HepG2 (cell line): ENCODE measurements around the gene CAMK1D. TPM values are rescaled to one million over a fixed set of nuclear protein-coding genes. Genes with fewer than 3 reads are reported as not detected.

Experiments used
- ATAC-seq: fragments of 200-7000 bp; cut with Tn5 transposase; 3 replicates; pipeline ENCODE4 v1.9.1; 2020; ENCODE audit warnings: mild to moderate bottlenecking, moderate library complexity
- BruUV-seq: library from RNA; stranded (reverse); fragments of 400-500 nt; replicated peaks from 2 replicates; lab custom pipeline; 2021; lab: Mats Ljungman, UMichigan
- CTCF ChIA-PET: fragments of 300-600 bp; formaldehyde crosslinking; extraction: SDS; loops from one replicate; lab custom pipeline; 2021; ENCODE audit warnings: low total read pairs, inconsistent platforms, low intra/inter-chr PET ratio; lab: Yijun Ruan, JAX
- POLR2A ChIA-PET: fragments of 350-600 bp; sonication (Branson Sonifier 250); formaldehyde crosslinking; loops from one replicate; lab custom pipeline; 2020; ENCODE audit warnings: antibody characterized with exemption, inconsistent platforms; lab: Yijun Ruan, JAX
- DNase-seq: peaks from one replicate; pipeline ENCODE4 v3.0.0-alpha.2; 2015; ENCODE audit warnings: low spot score
- FAIRE-seq: peaks from 3 replicates; lab custom pipeline; 2011; peaks lifted over from hg19 to GRCh38; lab: Jason Lieb, UNC
- H2AFZ ChIP-seq: one replicate; pipeline ENCODE4 v1.6.1; 2011; ENCODE audit warnings: low read length, inconsistent platforms
- H3K27ac ChIP-seq: fragments of 300-600 bp; 3 replicates; pipeline ENCODE4 v1.8.0; 2011; ENCODE audit warnings: mixed run types, mild to moderate bottlenecking, mixed read lengths, low read length, inconsistent platforms; ENCODE audit not compliant: insufficient read depth; ENCODE audit errors: extremely low read length
- H3K27me3 ChIP-seq, 2 experiments: fragments of 200-600 bp in 1 of 2; 2 replicates in 1 of 2; 3 replicates in 1 of 2; pipeline versions ENCODE4 v1.6.0 to v1.8.0; 2011; ENCODE audit warnings: low read length in 2 of 2, mild to moderate bottlenecking in 2 of 2, moderate library complexity in 2 of 2, inconsistent platforms in 1 of 2; ENCODE audit not compliant: insufficient read depth in 2 of 2, control insufficient read depth in 1 of 2
- H3K36me3 ChIP-seq, 2 experiments: fragments of 200-600 bp in 1 of 2; replicated peaks in 1 of 2; 2 replicates in 1 of 2; 3 replicates in 1 of 2; pipeline versions ENCODE4 v1.5.1 to v1.8.0; 2011; ENCODE audit warnings: low read length in 2 of 2, inconsistent platforms in 1 of 2; ENCODE audit not compliant: insufficient read depth in 2 of 2, control insufficient read depth in 1 of 2
- H3K4me1 ChIP-seq: 2 replicates; pipeline ENCODE4 v1.5.1; 2012; ENCODE audit warnings: low read length, inconsistent platforms; ENCODE audit not compliant: insufficient read depth
- H3K4me2 ChIP-seq: 2 replicates; pipeline ENCODE4 v1.6.0; 2011; ENCODE audit warnings: low read depth, low read length, inconsistent platforms
- H3K4me3 ChIP-seq, 3 experiments: fragments of 200-600 bp in 1 of 3; sonication (generic), shearing (Covaris generic) in 1 of 3; replicated peaks in 1 of 3; 2 replicates each; pipeline ENCODE4 v1.5.1; 2011 to 2016; ENCODE audit warnings: low read length in 3 of 3, inconsistent platforms in 2 of 3, low read depth in 2 of 3, mild to moderate bottlenecking in 2 of 3, control low read depth in 1 of 3, mixed read lengths in 1 of 3; ENCODE audit not compliant: insufficient read depth in 1 of 3
- H3K79me2 ChIP-seq: one replicate; pipeline ENCODE4 v1.6.1; 2011; ENCODE audit warnings: low read length, inconsistent platforms; ENCODE audit not compliant: insufficient read depth
- H3K9ac ChIP-seq: 2 replicates; pipeline ENCODE4 v1.6.0; 2011; ENCODE audit warnings: mild to moderate bottlenecking, low read depth, low read length, inconsistent platforms; ENCODE audit not compliant: insufficient read depth
- H3K9me3 ChIP-seq: 2 replicates; pipeline ENCODE4 v1.5.1; 2012; ENCODE audit warnings: mild to moderate bottlenecking, low read length
- H4K20me1 ChIP-seq: 2 replicates; pipeline ENCODE4 v1.6.0; 2011; ENCODE audit warnings: inconsistent platforms, mild to moderate bottlenecking, low read length, moderate library complexity; ENCODE audit not compliant: insufficient read depth
- ATRX ChIP-seq: sonication (generic); formaldehyde crosslinking; IDR thresholded peaks from 2 replicates; pipeline ENCODE4 v1.4.0; 2020; ENCODE audit warnings: missing genetic modification reagents, borderline replicate concordance
- HIC2 ChIP-seq: sonication (generic); formaldehyde crosslinking; IDR thresholded peaks from 2 replicates; pipeline ENCODE4 v1.9.0; 2022; ENCODE audit warnings: low read depth, missing genetic modification reagents
- MAFK ChIP-seq, 2 experiments: IDR thresholded peaks in 1 of 2; conservative IDR thresholded peaks in 1 of 2; 2 replicates each; pipeline ENCODE4 v1.6.1; 2011; ENCODE audit warnings: improper control_type of control experiment in 2 of 2, low read length in 2 of 2
- NAIF1 ChIP-seq: sonication (generic); formaldehyde crosslinking; IDR thresholded peaks from 2 replicates; pipeline ENCODE4 v1.5.0; 2020; ENCODE audit warnings: mild to moderate bottlenecking, missing genetic modification reagents, borderline replicate concordance
- NFE2L2 ChIP-seq: fragments of 150-350 bp; IDR thresholded peaks from 2 replicates; pipeline ENCODE4 v1.6.1; 2014; ENCODE audit warnings: low read length
- NR0B2 ChIP-seq: sonication (generic); formaldehyde crosslinking; IDR thresholded peaks from 2 replicates; pipeline ENCODE4 v1.4.0; 2020; ENCODE audit warnings: mild to moderate bottlenecking, missing genetic modification reagents
- PHF20 ChIP-seq: sonication (generic); formaldehyde crosslinking; IDR thresholded peaks from 2 replicates; pipeline ENCODE4 v1.5.0; 2020; ENCODE audit warnings: mild to moderate bottlenecking, missing genetic modification reagents
- RNF219 ChIP-seq: sonication (generic); formaldehyde crosslinking; IDR thresholded peaks from 2 replicates; pipeline ENCODE4 v1.5.0; 2020; ENCODE audit warnings: mild to moderate bottlenecking, missing genetic modification reagents
- SMARCC2 ChIP-seq: fragments of 450-650 bp; IDR thresholded peaks from 2 replicates; pipeline ENCODE4 v1.6.1; 2017; ENCODE audit warnings: antibody characterized with exemption, mild to moderate bottlenecking
- ZBTB3 ChIP-seq: sonication (generic); formaldehyde crosslinking; IDR thresholded peaks from 2 replicates; pipeline ENCODE4 v1.4.0; 2020; ENCODE audit warnings: low read depth, mild to moderate bottlenecking, moderate library complexity, missing genetic modification reagents, borderline replicate concordance
- ZNF484 ChIP-seq: sonication (generic); formaldehyde crosslinking; IDR thresholded peaks from 2 replicates; pipeline ENCODE4 v1.5.1; 2020; ENCODE audit warnings: mild to moderate bottlenecking, low read depth, missing genetic modification reagents, borderline replicate concordance
- ZNF761 ChIP-seq: sonication (generic); formaldehyde crosslinking; conservative IDR thresholded peaks from 2 replicates; pipeline ENCODE4 v1.4.0; 2020; ENCODE audit warnings: mild to moderate bottlenecking, missing genetic modification reagents
- ZNF773 ChIP-seq: sonication (generic); formaldehyde crosslinking; IDR thresholded peaks from 2 replicates; pipeline ENCODE4 v1.4.0; 2020; ENCODE audit warnings: missing genetic modification reagents, borderline replicate concordance
- WGBS: methylation state at CpG from one replicate; pipeline ENCODE4 v1.1.6; 2017; ENCODE audit warnings: low lambda C conversion rate; 5-methylcytosine and 5-hydroxymethylcytosine counted together
- in situ Hi-C: cut with HindIII; loops from 2 replicates; pipeline ENCODE4 v1.10.0; 2017; ENCODE audit warnings: low pct_unique_long_range_greater_than_20kb; ENCODE audit not compliant: extremely low pct_ligation_motif_present
- intact Hi-C: fragments of 100-400 bp; cut with micrococcal nuclease; formaldehyde crosslinking; loops from one replicate; pipeline ENCODE4 v1.10.0; 2022; ENCODE audit not compliant: unreplicated experiment
- polyA plus RNA-seq, 8 experiments: library from polyadenylated mRNA; depleted of rRNA in 3 of 8; stranded (reverse) in 7 of 8; unstranded in 1 of 8; fragments of >200 nt; fragmentation: Illumina TruSeq in 4 of 8; extraction: Trizol in 4 of 8; gene quantifications; 2 replicates each; pipeline versions ENCODE4 v1.2.1 to v1.2.3, GENCODE V29; 2011 to 2016; ENCODE audit warnings: low read depth in 4 of 8, missing spikeins in 1 of 8, mixed read lengths in 1 of 8; ENCODE audit not compliant: insufficient read depth in 1 of 8
- total RNA-seq, 5 experiments: library from RNA; depleted of rRNA; stranded (reverse); fragments of >200 nt; fragmentation: Illumina TruSeq; extraction: Trizol; gene quantifications; 2 replicates each; pipeline ENCODE4 v1.2.3, GENCODE V29; 2016; ENCODE audit warnings: low read depth in 1 of 5

CAMK1D gene
- total and polyA plus RNA-seq, 2 of the 13 experiments (the other 11 are each of a cell fraction or from before 2014, with no cell fraction given): under 0.01 TPM; not detected in 1

- no peak for FAIRE-seq
- Histone ChIP-seq H3K9me3 (no peaks in the 10 kb centered on the region), H3K4me3 (no peak overlapping the region), H3K27ac (no peak overlapping the region), H3K9ac (no peak overlapping the region), H3K4me2 (no peak overlapping the region), H4K20me1 (no peaks in the 10 kb centered on the region), H3K4me1 (no peaks in the 10 kb centered on the region), H3K36me3 (no peaks in the 10 kb centered on the region), H3K27me3 (no peaks in the 10 kb centered on the region; a peak in 1 of 5 replicates), H3K79me2 (no peaks in the 10 kb centered on the region), H2AFZ (no peak overlapping the region)
- in situ Hi-C loops (no loop called here), intact Hi-C loops (no loop called here)
- ATAC-seq: no peak
- TF ChIP-seq ZNF773 (CRISPR knock-in tag) (no peak), HIC2 (CRISPR knock-in tag) (no peak), PHF20 (CRISPR knock-in tag) (no peak), RNF219 (no peak), MAFK (conservative IDR thresholded peaks at IDR 0.05 in 1 of 2, IDR thresholded peaks at IDR 0.05 in 1 of 2; ENCODE audit: low read length in 2 of 2) (0 out of 4 replicates have a peak, but pooled peaks of 1 of the 2 experiments have one; percentile 7), ZNF761 (no peak), SMARCC2 (no peak), ATRX (CRISPR knock-in tag) (no peak), ZNF484 (CRISPR knock-in tag) (no peak), NR0B2 (no peak), ZBTB3 (CRISPR knock-in tag) (no peak), NAIF1 (CRISPR knock-in tag) (no peak), NFE2L2 (peak; percentile 9; the same call in 1 of the 2 replicates)
- ChIA-PET POLR2A (no interaction called here), CTCF (no interaction called here)
- no peak for DNase-seq
- 29% methylated on average over 6 of the region's 6 CpGs for WGBS
- no TSS peak for BruUV-seq
Measured at GRCh38 chr10:12542133-12542670, 192.9 kb downstream of the CAMK1D start.
